SK-N-SH (cell line): ENCODE measurements around the gene TMEM240.
"Not testable (repeated sequence)": the region's sequence is repeated elsewhere in the genome, so short reads cannot be mapped to it uniquely, and the experiment has no call there.

Source experiments
- MXI1 ChIP-seq: IDR thresholded peaks from 2 replicates; pipeline ENCODE4 v1.6.1; 2012; ENCODE audit warnings: mild to moderate bottlenecking, low read depth, low read length, improper control_type of control experiment
- TF ChIP-seq, protein P1 (sequence below): IDR thresholded peaks from 2 replicates; pipeline ENCODE4 v1.6.1; 2012; ENCODE audit warnings: mild to moderate bottlenecking, low read depth, low read length, moderate library complexity
- TF ChIP-seq, protein P2 (sequence below): fragments of 200-600 bp; sonication (generic); IDR thresholded peaks from 2 replicates; pipeline ENCODE4 v1.6.1; 2017; ENCODE audit warnings: antibody characterized with exemption, mild to moderate bottlenecking, moderate library complexity
- TF ChIP-seq, protein P3 (sequence below): IDR thresholded peaks from 2 replicates; pipeline ENCODE4 v1.4.0; 2012; ENCODE audit warnings: low read depth, borderline replicate concordance

DNA sequence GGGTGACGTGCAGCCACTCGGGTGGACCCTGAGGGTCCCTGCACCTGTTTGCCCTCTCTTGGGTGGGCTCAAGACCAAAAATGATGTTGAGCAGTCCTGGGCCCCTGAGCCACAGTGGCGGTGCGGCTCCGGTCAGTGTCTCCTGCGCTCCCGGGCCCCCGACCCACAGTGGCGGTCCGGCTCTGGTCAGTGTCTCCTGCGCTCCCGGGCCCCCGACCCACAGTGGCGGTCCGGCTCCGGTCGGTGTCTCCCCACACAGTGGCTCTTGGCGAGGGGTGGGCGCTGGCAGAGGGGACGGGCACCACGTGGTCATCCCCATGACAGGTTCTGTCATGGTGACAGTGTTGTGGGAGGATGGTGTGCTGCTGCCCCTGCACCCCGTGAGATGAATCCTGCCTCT lies 46.1 kb downstream of the TMEM240 start:
- TF ChIP-seq, protein P1, sequence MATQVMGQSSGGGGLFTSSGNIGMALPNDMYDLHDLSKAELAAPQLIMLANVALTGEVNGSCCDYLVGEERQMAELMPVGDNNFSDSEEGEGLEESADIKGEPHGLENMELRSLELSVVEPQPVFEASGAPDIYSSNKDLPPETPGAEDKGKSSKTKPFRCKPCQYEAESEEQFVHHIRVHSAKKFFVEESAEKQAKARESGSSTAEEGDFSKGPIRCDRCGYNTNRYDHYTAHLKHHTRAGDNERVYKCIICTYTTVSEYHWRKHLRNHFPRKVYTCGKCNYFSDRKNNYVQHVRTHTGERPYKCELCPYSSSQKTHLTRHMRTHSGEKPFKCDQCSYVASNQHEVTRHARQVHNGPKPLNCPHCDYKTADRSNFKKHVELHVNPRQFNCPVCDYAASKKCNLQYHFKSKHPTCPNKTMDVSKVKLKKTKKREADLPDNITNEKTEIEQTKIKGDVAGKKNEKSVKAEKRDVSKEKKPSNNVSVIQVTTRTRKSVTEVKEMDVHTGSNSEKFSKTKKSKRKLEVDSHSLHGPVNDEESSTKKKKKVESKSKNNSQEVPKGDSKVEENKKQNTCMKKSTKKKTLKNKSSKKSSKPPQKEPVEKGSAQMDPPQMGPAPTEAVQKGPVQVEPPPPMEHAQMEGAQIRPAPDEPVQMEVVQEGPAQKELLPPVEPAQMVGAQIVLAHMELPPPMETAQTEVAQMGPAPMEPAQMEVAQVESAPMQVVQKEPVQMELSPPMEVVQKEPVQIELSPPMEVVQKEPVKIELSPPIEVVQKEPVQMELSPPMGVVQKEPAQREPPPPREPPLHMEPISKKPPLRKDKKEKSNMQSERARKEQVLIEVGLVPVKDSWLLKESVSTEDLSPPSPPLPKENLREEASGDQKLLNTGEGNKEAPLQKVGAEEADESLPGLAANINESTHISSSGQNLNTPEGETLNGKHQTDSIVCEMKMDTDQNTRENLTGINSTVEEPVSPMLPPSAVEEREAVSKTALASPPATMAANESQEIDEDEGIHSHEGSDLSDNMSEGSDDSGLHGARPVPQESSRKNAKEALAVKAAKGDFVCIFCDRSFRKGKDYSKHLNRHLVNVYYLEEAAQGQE, result not testable (repeated sequence)
- TF ChIP-seq, protein P2, sequence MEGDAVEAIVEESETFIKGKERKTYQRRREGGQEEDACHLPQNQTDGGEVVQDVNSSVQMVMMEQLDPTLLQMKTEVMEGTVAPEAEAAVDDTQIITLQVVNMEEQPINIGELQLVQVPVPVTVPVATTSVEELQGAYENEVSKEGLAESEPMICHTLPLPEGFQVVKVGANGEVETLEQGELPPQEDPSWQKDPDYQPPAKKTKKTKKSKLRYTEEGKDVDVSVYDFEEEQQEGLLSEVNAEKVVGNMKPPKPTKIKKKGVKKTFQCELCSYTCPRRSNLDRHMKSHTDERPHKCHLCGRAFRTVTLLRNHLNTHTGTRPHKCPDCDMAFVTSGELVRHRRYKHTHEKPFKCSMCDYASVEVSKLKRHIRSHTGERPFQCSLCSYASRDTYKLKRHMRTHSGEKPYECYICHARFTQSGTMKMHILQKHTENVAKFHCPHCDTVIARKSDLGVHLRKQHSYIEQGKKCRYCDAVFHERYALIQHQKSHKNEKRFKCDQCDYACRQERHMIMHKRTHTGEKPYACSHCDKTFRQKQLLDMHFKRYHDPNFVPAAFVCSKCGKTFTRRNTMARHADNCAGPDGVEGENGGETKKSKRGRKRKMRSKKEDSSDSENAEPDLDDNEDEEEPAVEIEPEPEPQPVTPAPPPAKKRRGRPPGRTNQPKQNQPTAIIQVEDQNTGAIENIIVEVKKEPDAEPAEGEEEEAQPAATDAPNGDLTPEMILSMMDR, result not testable (repeated sequence)
- TF ChIP-seq, protein P3, sequence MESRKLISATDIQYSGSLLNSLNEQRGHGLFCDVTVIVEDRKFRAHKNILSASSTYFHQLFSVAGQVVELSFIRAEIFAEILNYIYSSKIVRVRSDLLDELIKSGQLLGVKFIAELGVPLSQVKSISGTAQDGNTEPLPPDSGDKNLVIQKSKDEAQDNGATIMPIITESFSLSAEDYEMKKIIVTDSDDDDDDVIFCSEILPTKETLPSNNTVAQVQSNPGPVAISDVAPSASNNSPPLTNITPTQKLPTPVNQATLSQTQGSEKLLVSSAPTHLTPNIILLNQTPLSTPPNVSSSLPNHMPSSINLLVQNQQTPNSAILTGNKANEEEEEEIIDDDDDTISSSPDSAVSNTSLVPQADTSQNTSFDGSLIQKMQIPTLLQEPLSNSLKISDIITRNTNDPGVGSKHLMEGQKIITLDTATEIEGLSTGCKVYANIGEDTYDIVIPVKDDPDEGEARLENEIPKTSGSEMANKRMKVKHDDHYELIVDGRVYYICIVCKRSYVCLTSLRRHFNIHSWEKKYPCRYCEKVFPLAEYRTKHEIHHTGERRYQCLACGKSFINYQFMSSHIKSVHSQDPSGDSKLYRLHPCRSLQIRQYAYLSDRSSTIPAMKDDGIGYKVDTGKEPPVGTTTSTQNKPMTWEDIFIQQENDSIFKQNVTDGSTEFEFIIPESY, result not testable (repeated sequence)
- not testable (repeated sequence) for TF ChIP-seq MXI1
